GM23338 (cell line): ENCODE data around the gene NLK. TPM values are rescaled to one million over a fixed set of nuclear protein-coding genes. Genes with fewer than 3 reads are reported as not detected.

Experiments used
- ATAC-seq: fragments of 200-7000 bp; cut with Tn5 transposase; 3 replicates; pipeline ENCODE4 v1.9.1; 2020
- DNase-seq: peaks from one replicate; pipeline ENCODE4 v3.0.0-alpha.2; 2015; ENCODE audit warnings: low spot score
- H2AFZ ChIP-seq: fragments of 200-600 bp; sonication (generic); 2 replicates; pipeline ENCODE4 v1.8.0; 2016; ENCODE audit warnings: antibody characterized with exemption, mild to moderate bottlenecking, moderate library complexity
- H3F3A ChIP-seq: fragments of 200-600 bp; sonication (generic); replicated peaks from 2 replicates; pipeline ENCODE4 v1.8.0; 2017; ENCODE audit warnings: antibody characterized with exemption, mixed run types, low read depth
- H3K27ac ChIP-seq: fragments of 200-600 bp; sonication (generic); 2 replicates; pipeline ENCODE4 v1.6.1; 2016; ENCODE audit warnings: low read depth
- H3K27me3 ChIP-seq: fragments of 200-600 bp; sonication (generic); 2 replicates; pipeline ENCODE4 v1.8.0; 2016; ENCODE audit warnings: mild to moderate bottlenecking, mixed run types, moderate library complexity; ENCODE audit not compliant: insufficient read depth
- H3K36me3 ChIP-seq: fragments of 200-600 bp; sonication (generic); 2 replicates; pipeline ENCODE4 v1.8.0; 2016; ENCODE audit warnings: mild to moderate bottlenecking; ENCODE audit not compliant: insufficient read depth
- H3K4me1 ChIP-seq: fragments of 200-600 bp; sonication (generic); 2 replicates; pipeline ENCODE4 v1.8.0; 2016; ENCODE audit warnings: mild to moderate bottlenecking, moderate library complexity; ENCODE audit not compliant: insufficient read depth
- H3K4me2 ChIP-seq: fragments of 200-600 bp; sonication (generic); 2 replicates; pipeline ENCODE4 v1.7.1; 2017; ENCODE audit warnings: mixed run types
- H3K4me3 ChIP-seq: fragments of 200-600 bp; sonication (generic); 2 replicates; pipeline ENCODE4 v1.6.1; 2016; ENCODE audit warnings: mixed run types
- H3K79me2 ChIP-seq: fragments of 200-600 bp; sonication (generic); replicated peaks from 2 replicates; pipeline ENCODE4 v1.8.0; 2017; ENCODE audit warnings: mild to moderate bottlenecking; ENCODE audit not compliant: insufficient read depth
- H3K9me2 ChIP-seq: fragments of 200-600 bp; sonication (generic); 2 replicates; pipeline ENCODE4 v1.8.0; 2017; ENCODE audit not compliant: insufficient read depth
- H4K20me1 ChIP-seq: fragments of 200-600 bp; sonication (generic); replicated peaks from 2 replicates; pipeline ENCODE4 v1.8.0; 2017; ENCODE audit warnings: mild to moderate bottlenecking; ENCODE audit not compliant: insufficient read depth
- H3K27ac Mint-ChIP-seq: 2 replicates; pipeline ENCODE4 v1.8.0; 2020; ENCODE audit warnings: inconsistent platforms, mild to moderate bottlenecking, moderate library complexity, mixed read lengths
- H3K27me3 Mint-ChIP-seq: 3 replicates; pipeline ENCODE4 v1.8.0; 2022; ENCODE audit warnings: low read depth, mild to moderate bottlenecking, moderate library complexity, mixed read lengths, inconsistent platforms; ENCODE audit not compliant: insufficient read depth, poor library complexity
- H3K36me3 Mint-ChIP-seq: 3 replicates; pipeline ENCODE4 v1.8.0; 2021; ENCODE audit warnings: low read depth, mild to moderate bottlenecking, inconsistent platforms, moderate library complexity, mixed read lengths
- H3K4me1 Mint-ChIP-seq: 3 replicates; pipeline ENCODE4 v1.8.0; 2020; ENCODE audit warnings: mild to moderate bottlenecking, inconsistent platforms, mixed read lengths
- H3K4me3 Mint-ChIP-seq: 3 replicates; pipeline ENCODE4 v1.8.0; 2021; ENCODE audit warnings: moderate library complexity, mild to moderate bottlenecking, inconsistent platforms, mixed read lengths
- H3K9me3 Mint-ChIP-seq: 3 replicates; pipeline ENCODE4 v1.8.0; 2020; ENCODE audit warnings: moderate library complexity, mild to moderate bottlenecking, inconsistent platforms, mixed read lengths
- JUNB ChIP-seq: IDR thresholded peaks from one replicate; pipeline ENCODE4 v1.6.1; 2016; ENCODE audit warnings: antibody characterized with exemption; ENCODE audit not compliant: unreplicated experiment
- NANOG ChIP-seq: IDR thresholded peaks from 2 replicates; pipeline ENCODE4 v1.6.1; 2016; ENCODE audit warnings: antibody characterized with exemption, borderline replicate concordance
- REST ChIP-seq: IDR thresholded peaks from one replicate; pipeline ENCODE4 v1.6.1; 2018; ENCODE audit warnings: antibody characterized with exemption; ENCODE audit not compliant: unreplicated experiment
- ZNF114 ChIP-seq: fragments of 250-450 bp; sonication (Bioruptor Pico); IDR thresholded peaks from 2 replicates; pipeline ENCODE4 v1.5.0; 2020; ENCODE audit warnings: mild to moderate bottlenecking, moderate library complexity
- polyA plus RNA-seq: library from polyadenylated mRNA; unstranded; fragments of >200 nt; fragmentation: Nextera tagmentation; extraction: Ambion mirVana; gene quantifications from 2 replicates; pipeline ENCODE4 v1.2.1, GENCODE V29; 2016
- total RNA-seq: library from RNA; depleted of rRNA; stranded (reverse); fragments of >200 nt; shearing (Covaris generic); gene quantifications from 2 replicates; pipeline ENCODE4 v1.2.3, GENCODE V29; 2014
- TF ChIP-seq, protein P1 (sequence below): fragments of 250-450 bp; sonication (Bioruptor Pico); IDR thresholded peaks from 2 replicates; pipeline ENCODE4 v1.5.0; 2020; ENCODE audit warnings: mild to moderate bottlenecking, moderate library complexity
- TF ChIP-seq, protein P2 (sequence below): IDR thresholded peaks from 2 replicates; pipeline ENCODE4 v1.6.1; 2016; ENCODE audit warnings: antibody characterized with exemption

The NLK gene
- total and polyA plus RNA-seq, 2 experiments from 2014 or later: 34.7 to 78.5 TPM

DNA sequence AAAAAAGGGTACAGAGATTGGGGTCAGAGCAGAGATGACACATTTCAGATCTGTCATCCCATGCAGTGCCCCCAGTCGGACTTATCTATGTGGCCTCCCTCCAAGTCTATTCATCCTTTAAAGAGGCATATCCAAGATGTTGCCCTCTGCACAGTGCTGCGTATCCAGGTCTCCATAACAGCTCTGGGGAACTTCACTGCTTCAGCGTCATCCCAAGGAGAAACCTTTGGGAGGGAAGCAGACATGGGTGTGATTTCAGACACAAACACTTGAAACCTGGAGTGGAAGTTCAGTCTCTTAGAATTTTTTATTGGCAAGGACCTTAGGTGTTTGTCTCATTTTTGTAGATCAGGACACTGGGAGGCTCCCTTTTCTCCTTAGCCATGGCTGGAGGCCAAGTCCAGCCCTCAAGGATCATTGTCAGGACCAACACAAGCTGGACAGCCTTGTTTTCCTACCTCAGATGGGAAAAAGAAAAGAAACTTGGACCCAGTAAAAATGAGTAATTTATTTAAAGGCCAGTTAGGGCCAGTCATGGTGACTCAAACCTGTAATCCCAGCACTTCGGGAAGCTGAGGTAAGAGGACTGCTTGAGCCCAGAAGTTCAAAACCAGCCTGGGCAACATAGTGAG, 23.9 kb upstream of the NLK start (continued):
- no peak for TF ChIP-seq REST

- Histone ChIP-seq H3K4me3 (no peak overlapping the region), H3K27ac (no peak overlapping the region), H3K4me1 (no peaks in the 10 kb centered on the region), H4K20me1 (no peaks in the 10 kb centered on the region), H3K9me2 (no peaks in the 10 kb centered on the region), H3F3A (no peaks in the 10 kb centered on the region), H3K79me2 (no peaks in the 10 kb centered on the region), H3K27me3 (no peaks in the 10 kb centered on the region), H3K36me3 (no peaks in the 10 kb centered on the region), H3K4me2 (no peak overlapping the region), H2AFZ (no peak overlapping the region)
- Mint-ChIP-seq H3K4me3 (no peak overlapping the region), H3K9me3 (no peaks in the 10 kb centered on the region), H3K4me1 (no peaks in the 10 kb centered on the region), H3K27ac (no peak overlapping the region), H3K36me3 (no peaks in the 10 kb centered on the region), H3K27me3 (no peaks in the 10 kb centered on the region)
- TF ChIP-seq, protein P1, sequence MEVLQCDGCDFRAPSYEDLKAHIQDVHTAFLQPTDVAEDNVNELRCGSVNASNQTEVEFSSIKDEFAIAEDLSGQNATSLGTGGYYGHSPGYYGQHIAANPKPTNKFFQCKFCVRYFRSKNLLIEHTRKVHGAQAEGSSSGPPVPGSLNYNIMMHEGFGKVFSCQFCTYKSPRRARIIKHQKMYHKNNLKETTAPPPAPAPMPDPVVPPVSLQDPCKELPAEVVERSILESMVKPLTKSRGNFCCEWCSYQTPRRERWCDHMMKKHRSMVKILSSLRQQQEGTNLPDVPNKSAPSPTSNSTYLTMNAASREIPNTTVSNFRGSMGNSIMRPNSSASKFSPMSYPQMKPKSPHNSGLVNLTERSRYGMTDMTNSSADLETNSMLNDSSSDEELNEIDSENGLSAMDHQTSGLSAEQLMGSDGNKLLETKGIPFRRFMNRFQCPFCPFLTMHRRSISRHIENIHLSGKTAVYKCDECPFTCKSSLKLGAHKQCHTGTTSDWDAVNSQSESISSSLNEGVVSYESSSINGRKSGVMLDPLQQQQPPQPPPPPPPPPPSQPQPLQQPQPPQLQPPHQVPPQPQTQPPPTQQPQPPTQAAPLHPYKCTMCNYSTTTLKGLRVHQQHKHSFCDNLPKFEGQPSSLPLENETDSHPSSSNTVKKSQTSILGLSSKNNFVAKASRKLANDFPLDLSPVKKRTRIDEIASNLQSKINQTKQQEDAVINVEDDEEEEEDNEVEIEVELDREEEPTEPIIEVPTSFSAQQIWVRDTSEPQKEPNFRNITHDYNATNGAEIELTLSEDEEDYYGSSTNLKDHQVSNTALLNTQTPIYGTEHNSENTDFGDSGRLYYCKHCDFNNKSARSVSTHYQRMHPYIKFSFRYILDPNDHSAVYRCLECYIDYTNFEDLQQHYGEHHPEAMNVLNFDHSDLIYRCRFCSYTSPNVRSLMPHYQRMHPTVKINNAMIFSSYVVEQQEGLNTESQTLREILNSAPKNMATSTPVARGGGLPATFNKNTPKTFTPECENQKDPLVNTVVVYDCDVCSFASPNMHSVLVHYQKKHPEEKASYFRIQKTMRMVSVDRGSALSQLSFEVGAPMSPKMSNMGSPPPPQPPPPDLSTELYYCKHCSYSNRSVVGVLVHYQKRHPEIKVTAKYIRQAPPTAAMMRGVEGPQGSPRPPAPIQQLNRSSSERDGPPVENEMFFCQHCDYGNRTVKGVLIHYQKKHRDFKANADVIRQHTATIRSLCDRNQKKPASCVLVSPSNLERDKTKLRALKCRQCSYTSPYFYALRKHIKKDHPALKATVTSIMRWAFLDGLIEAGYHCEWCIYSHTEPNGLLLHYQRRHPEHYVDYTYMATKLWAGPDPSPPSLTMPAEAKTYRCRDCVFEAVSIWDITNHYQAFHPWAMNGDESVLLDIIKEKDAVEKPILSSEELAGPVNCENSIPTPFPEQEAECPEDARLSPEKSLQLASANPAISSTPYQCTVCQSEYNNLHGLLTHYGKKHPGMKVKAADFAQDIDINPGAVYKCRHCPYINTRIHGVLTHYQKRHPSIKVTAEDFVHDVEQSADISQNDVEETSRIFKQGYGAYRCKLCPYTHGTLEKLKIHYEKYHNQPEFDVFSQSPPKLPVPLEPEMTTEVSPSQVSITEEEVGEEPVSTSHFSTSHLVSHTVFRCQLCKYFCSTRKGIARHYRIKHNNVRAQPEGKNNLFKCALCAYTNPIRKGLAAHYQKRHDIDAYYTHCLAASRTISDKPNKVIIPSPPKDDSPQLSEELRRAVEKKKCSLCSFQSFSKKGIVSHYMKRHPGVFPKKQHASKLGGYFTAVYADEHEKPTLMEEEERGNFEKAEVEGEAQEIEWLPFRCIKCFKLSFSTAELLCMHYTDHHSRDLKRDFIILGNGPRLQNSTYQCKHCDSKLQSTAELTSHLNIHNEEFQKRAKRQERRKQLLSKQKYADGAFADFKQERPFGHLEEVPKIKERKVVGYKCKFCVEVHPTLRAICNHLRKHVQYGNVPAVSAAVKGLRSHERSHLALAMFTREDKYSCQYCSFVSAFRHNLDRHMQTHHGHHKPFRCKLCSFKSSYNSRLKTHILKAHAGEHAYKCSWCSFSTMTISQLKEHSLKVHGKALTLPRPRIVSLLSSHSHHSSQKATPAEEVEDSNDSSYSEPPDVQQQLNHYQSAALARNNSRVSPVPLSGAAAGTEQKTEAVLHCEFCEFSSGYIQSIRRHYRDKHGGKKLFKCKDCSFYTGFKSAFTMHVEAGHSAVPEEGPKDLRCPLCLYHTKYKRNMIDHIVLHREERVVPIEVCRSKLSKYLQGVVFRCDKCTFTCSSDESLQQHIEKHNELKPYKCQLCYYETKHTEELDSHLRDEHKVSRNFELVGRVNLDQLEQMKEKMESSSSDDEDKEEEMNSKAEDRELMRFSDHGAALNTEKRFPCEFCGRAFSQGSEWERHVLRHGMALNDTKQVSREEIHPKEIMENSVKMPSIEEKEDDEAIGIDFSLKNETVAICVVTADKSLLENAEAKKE (CRISPR knock-in tag): no peak
- TF ChIP-seq, protein P2, sequence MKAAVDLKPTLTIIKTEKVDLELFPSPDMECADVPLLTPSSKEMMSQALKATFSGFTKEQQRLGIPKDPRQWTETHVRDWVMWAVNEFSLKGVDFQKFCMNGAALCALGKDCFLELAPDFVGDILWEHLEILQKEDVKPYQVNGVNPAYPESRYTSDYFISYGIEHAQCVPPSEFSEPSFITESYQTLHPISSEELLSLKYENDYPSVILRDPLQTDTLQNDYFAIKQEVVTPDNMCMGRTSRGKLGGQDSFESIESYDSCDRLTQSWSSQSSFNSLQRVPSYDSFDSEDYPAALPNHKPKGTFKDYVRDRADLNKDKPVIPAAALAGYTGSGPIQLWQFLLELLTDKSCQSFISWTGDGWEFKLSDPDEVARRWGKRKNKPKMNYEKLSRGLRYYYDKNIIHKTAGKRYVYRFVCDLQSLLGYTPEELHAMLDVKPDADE: no peak
- TF ChIP-seq NANOG (no peak), ZNF114 (CRISPR knock-in tag) (no peak), JUNB (no peak)
- DNase-seq (no peak), ATAC-seq (no peak)
Measured at GRCh38 chr17:28020515-28020914, 22.0 kb upstream of the NLK start.
